NCI-H526 (cell line): Measurements from ENCODE around the gene NDUFV1.

Experiments
- DNase-seq, 2 experiments: peaks; one replicate each; lab custom pipeline; 2025; lab: John Stamatoyannopoulos, UW

NDUFV1 gene

GRCh38 chr11:67640758-67641337 is 34.1 kb downstream of the NDUFV1 start:
- DNase-seq: no peak

GRCh38 chr11:67641338-67642172 is 34.8 kb downstream of the NDUFV1 start:
- DNase-seq: no peak

- no peak for DNase-seq
Observed at GRCh38 chr11:67642173-67643120, 35.7 kb downstream of the NDUFV1 start.

GRCh38 chr11:67644042-67644441 is 37.3 kb downstream of the NDUFV1 start:
- peak in 1 of 2 experiments; percentile 43 for DNase-seq

GRCh38 chr11:67644472-67645418 is 38.0 kb downstream of the NDUFV1 start:
- no peak for DNase-seq

GRCh38 chr11:67645521-67646461 is 39.1 kb downstream of the NDUFV1 start:
- peak in 1 of 2 experiments; percentile 45 for DNase-seq

- DNase-seq: no peak
Observed at GRCh38 chr11:67646535-67647336, 40.0 kb downstream of the NDUFV1 start.

- DNase-seq: no peak
Observed at GRCh38 chr11:67647471-67647870, 40.7 kb downstream of the NDUFV1 start.

- DNase-seq: peak; percentile 30 to 78
Observed at GRCh38 chr11:67648140-67648795, 41.5 kb downstream of the NDUFV1 start.

GRCh38 chr11:67648796-67649613 is 42.3 kb downstream of the NDUFV1 start:
- DNase-seq: no peak

- DNase-seq: peak in 1 of 2 experiments; percentile 67
Observed at GRCh38 chr11:67649634-67650510, 43.1 kb downstream of the NDUFV1 start.

GRCh38 chr11:67651976-67652781 is 45.4 kb downstream of the NDUFV1 start:
- DNase-seq: no peak

GRCh38 chr11:67652965-67653845 is 46.5 kb downstream of the NDUFV1 start:
- DNase-seq: no peak

GRCh38 chr11:67654225-67654624 is 47.5 kb downstream of the NDUFV1 start:
- DNase-seq: no peak
